GM18867 (cell line): Measurements from ENCODE around the gene GNLY.
A peak's percentile ranks its signal among the peaks of the same experiment; 100 is the strongest.

ENCODE experiments used
- ATAC-seq: cut with Tn5 transposase; IDR thresholded peaks from one replicate; pipeline ENCODE4 v1.9.1; 2021; ENCODE audit warnings: mild to moderate bottlenecking, moderate library complexity; ENCODE audit not compliant: unreplicated experiment

Gene GNLY

GRCh38 chr2:85681776-85682175, 12.4 kb upstream of the GNLY start:
- ATAC-seq = no peak

GRCh38 chr2:85682378-85682777, 11.8 kb upstream of the GNLY start:
- ATAC-seq = no peak

GRCh38 chr2:85684380-85684779, 9.8 kb upstream of the GNLY start:
- peak; percentile 6 for ATAC-seq

- peak; percentile 87 for ATAC-seq
Measured at GRCh38 chr2:85684806-85685205, 9.4 kb upstream of the GNLY start.

GRCh38 chr2:85690932-85691331, 3.2 kb upstream of the GNLY start:
- ATAC-seq = no peak

- ATAC-seq = no peak
Measured at GRCh38 chr2:85692039-85692645, 2.0 kb upstream of the GNLY start.

GRCh38 chr2:85695121-85695520, 963 bp downstream of the GNLY start:
- no peak for ATAC-seq

GRCh38 chr2:85695691-85696668, 1.8 kb downstream of the GNLY start:
- ATAC-seq = no peak

GRCh38 chr2:85697096-85697495, 2.9 kb downstream of the GNLY start:
- no peak for ATAC-seq

- ATAC-seq = no peak
Measured at GRCh38 chr2:85697716-85698115, 3.6 kb downstream of the GNLY start.

GRCh38 chr2:85698184-85698879, 4.2 kb downstream of the GNLY start:
- no peak for ATAC-seq

GRCh38 chr2:85698880-85699254, 4.7 kb downstream of the GNLY start:
- ATAC-seq = no peak

- no peak for ATAC-seq
Measured at GRCh38 chr2:85699325-85699724, 5.2 kb downstream of the GNLY start.

GRCh38 chr2:85702172-85702571, 8.0 kb downstream of the GNLY start:
- no peak for ATAC-seq

GRCh38 chr2:85702800-85703199, 8.6 kb downstream of the GNLY start:
- ATAC-seq = no peak

- ATAC-seq = no peak
Measured at GRCh38 chr2:85703329-85703728, 9.2 kb downstream of the GNLY start.

- no peak for ATAC-seq
Measured at GRCh38 chr2:85704038-85704437, 9.9 kb downstream of the GNLY start.

GRCh38 chr2:85704800-85705679, 10.9 kb downstream of the GNLY start:
- peak; percentile 78 for ATAC-seq

- ATAC-seq = no peak
Measured at GRCh38 chr2:85705680-85706039, 11.5 kb downstream of the GNLY start.

GRCh38 chr2:85706063-85706462, 11.9 kb downstream of the GNLY start:
- no peak for ATAC-seq
